Neuronal stem cell (in vitro differentiated cells): ENCODE measurements around the gene IDUA.
A peak's percentile ranks its signal among the peaks of the same experiment; 100 is the strongest.

Experiments used
- DNase-seq: peaks from one replicate; pipeline ENCODE4 v3.0.0-alpha.2; 2013; ENCODE audit warnings: low spot score
- H2AFZ ChIP-seq: one replicate; pipeline ENCODE4 v1.6.1; 2013; ENCODE audit warnings: mild to moderate bottlenecking, low read length, inconsistent platforms
- H2AK5ac ChIP-seq: 2 replicates; pipeline ENCODE4 v1.6.1; 2013; ENCODE audit warnings: low read depth, mild to moderate bottlenecking, inconsistent platforms, low read length, moderate library complexity, mixed read lengths
- H2BK120ac ChIP-seq: 2 replicates; pipeline ENCODE4 v1.6.1; 2013; ENCODE audit warnings: low read depth, mild to moderate bottlenecking, inconsistent platforms, low read length, moderate library complexity, mixed read lengths
- H2BK12ac ChIP-seq: one replicate; pipeline ENCODE4 v1.6.1; 2013; ENCODE audit warnings: low read length, inconsistent platforms
- H2BK15ac ChIP-seq: 2 replicates; pipeline ENCODE4 v1.6.1; 2013; ENCODE audit warnings: mild to moderate bottlenecking, low read length, inconsistent platforms, mixed read lengths
- H2BK5ac ChIP-seq: one replicate; pipeline ENCODE4 v1.6.1; 2013; ENCODE audit warnings: inconsistent platforms, mild to moderate bottlenecking, low read length, moderate library complexity
- H3K14ac ChIP-seq: one replicate; pipeline ENCODE4 v1.6.1; 2013; ENCODE audit warnings: low read length, inconsistent platforms
- H3K18ac ChIP-seq: 2 replicates; pipeline ENCODE4 v1.6.1; 2013; ENCODE audit warnings: low read length, inconsistent platforms
- H3K23ac ChIP-seq: 2 replicates; pipeline ENCODE4 v1.6.1; 2013; ENCODE audit warnings: low read depth, mild to moderate bottlenecking, mixed read lengths, low read length, inconsistent platforms; ENCODE audit not compliant: poor library complexity
- H3K27ac ChIP-seq: replicated peaks from 3 replicates; pipeline ENCODE4 v1.5.1; 2013; ENCODE audit warnings: low read length, inconsistent platforms
- H3K27me3 ChIP-seq, 3 experiments: 2 replicates each; pipeline ENCODE4 v1.6.1; 2013; ENCODE audit warnings: low read length in 3 of 3, mild to moderate bottlenecking in 2 of 3, inconsistent platforms in 1 of 3, low read depth in 1 of 3, mixed read lengths in 1 of 3, moderate library complexity in 1 of 3; ENCODE audit not compliant: control insufficient read depth in 3 of 3, insufficient read depth in 3 of 3
- H3K36me3 ChIP-seq, 2 donors: replicated peaks in 1 of 2; 2 replicates each; pipeline ENCODE4 v1.6.1; 2013; ENCODE audit warnings: low read length in 2 of 2; ENCODE audit not compliant: control insufficient read depth in 2 of 2, insufficient read depth in 2 of 2
- H3K4ac ChIP-seq: 2 replicates; pipeline ENCODE4 v1.6.1; 2013; ENCODE audit warnings: inconsistent platforms, mild to moderate bottlenecking, low read length, moderate library complexity
- H3K4me1 ChIP-seq, 2 donors: 1 replicate in 1 of 2; 2 replicates in 1 of 2; pipeline ENCODE4 v1.6.1; 2013; ENCODE audit warnings: low read length in 2 of 2, low read depth in 1 of 2; ENCODE audit not compliant: control insufficient read depth in 2 of 2, insufficient read depth in 1 of 2
- H3K4me2 ChIP-seq: one replicate; pipeline ENCODE4 v1.6.1; 2013; ENCODE audit warnings: mild to moderate bottlenecking, low read length, inconsistent platforms; ENCODE audit not compliant: insufficient read depth, poor library complexity, severe bottlenecking
- H3K4me3 ChIP-seq, 2 donors: 2 replicates each; pipeline ENCODE4 v1.5.1; 2013; ENCODE audit warnings: low read length in 2 of 2, mild to moderate bottlenecking in 2 of 2, inconsistent platforms in 1 of 2, moderate library complexity in 1 of 2
- H3K79me1 ChIP-seq: one replicate; pipeline ENCODE4 v1.6.1; 2013; ENCODE audit warnings: low read depth, mild to moderate bottlenecking, inconsistent platforms, low read length, moderate library complexity
- H3K9ac ChIP-seq: one replicate; pipeline ENCODE4 v1.6.1; 2013; ENCODE audit warnings: mild to moderate bottlenecking, low read depth, low read length, inconsistent platforms; ENCODE audit not compliant: poor library complexity
- H3K9me3 ChIP-seq, 2 donors: replicated peaks in 1 of 2; 2 replicates each; pipeline versions ENCODE3 to v1.6.1; 2013; ENCODE audit warnings: low read length in 2 of 2, mild to moderate bottlenecking in 2 of 2, inconsistent platforms in 1 of 2, low read depth in 1 of 2, mixed read lengths in 1 of 2, moderate library complexity in 1 of 2; ENCODE audit not compliant: control insufficient read depth in 2 of 2, insufficient read depth in 1 of 2
- H4K8ac ChIP-seq: one replicate; pipeline ENCODE4 v1.6.1; 2013; ENCODE audit warnings: low read depth, mild to moderate bottlenecking, inconsistent platforms, low read length, moderate library complexity
- H4K91ac ChIP-seq: one replicate; pipeline ENCODE4 v1.6.1; 2013; ENCODE audit warnings: low read length, low read depth, mild to moderate bottlenecking, inconsistent platforms; ENCODE audit not compliant: poor library complexity
- WGBS, 2 donors: extraction: QIAGEN DNeasy Blood & Tissue Kit; methylation state at CpG; one replicate each; pipeline ENCODE4 v1.1.7; 2013; ENCODE audit warnings: missing lambda C conversion rate in 2 of 2, mixed read lengths in 1 of 2; ENCODE audit not compliant: insufficient read length in 2 of 2, insufficient replicate concordance in 1 of 2; ENCODE audit errors: extremely low coverage in 2 of 2; 5-methylcytosine and 5-hydroxymethylcytosine counted together

The IDUA gene

DNA sequence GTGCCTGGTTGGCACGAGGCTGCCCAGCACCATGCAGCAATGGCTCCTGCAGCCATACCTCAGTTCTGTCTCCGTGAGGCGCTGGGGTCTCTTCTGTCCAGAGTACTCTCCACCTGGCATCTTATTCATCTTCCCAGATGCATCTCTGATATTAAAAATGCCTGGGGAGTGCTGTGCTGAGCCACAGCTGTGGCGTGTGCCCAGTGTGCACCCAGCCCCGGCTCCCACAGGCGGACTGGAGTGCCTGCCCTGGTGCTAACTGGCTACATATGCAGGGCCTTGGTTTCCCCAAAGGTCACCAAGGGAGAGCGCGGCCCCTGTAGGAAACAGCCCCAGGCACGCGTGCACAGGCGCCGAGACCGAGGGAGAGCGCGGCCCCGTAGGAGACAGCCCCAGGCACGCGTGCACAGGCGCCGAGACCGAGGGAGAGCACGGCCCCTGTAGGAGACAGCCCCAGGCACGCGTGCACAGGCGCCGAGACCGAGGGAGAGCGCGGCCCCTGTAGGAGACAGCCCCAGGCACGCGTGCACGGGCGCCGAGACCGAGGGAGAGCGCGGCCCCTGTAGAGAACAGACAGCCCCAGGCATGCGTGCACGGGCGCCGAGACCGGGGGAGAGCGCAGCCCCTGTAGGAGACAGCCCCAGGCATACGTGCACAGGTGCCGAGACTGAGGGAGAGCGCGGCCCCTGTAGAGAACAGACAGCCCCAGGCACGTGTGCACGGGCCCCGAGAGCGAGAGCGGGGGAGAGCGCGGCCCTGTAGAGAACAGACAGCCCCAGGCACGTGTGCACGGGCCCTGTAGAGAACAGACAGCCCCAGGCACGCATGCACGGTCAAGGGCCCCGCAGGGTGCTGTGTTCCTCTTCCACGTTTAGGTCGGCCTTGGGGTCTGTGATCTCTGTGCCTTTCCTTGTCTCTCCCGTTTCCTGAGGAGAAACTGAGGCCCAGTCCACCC lies 40.0 kb upstream of the IDUA start:
- Histone ChIP-seq H2BK15ac (no peak overlapping the region), H3K79me1 (peaks cover 2% of the 10 kb centered on the region), H3K4me1 (peaks cover 7 to 16% of the 10 kb centered on the region in 2 donors), H3K4me3 (no peak overlapping the region), H4K91ac (no peak overlapping the region), H3K4me2 (peak overlapping the region; percentile 11), H3K27ac (no peak overlapping the region), H4K8ac (no peak overlapping the region), H2BK120ac (peak overlapping the region; percentile 47), H3K9me3 (no peaks in the 10 kb centered on the region), H2BK5ac (no peak overlapping the region), H3K9ac (peak overlapping the region; percentile 44), H3K27me3 (peaks cover 0 to 26% (median 0%) of the 10 kb centered on the region in 3 experiments), H3K18ac (peak overlapping the region; percentile 64), H3K4ac (no peak overlapping the region), H3K14ac (peak overlapping the region; percentile 14), H2BK12ac (no peak overlapping the region), H3K36me3 (no peaks in the 10 kb centered on the region), H2AK5ac (peak overlapping the region; percentile 70), H3K23ac (peak overlapping the region; percentile 31), H2AFZ (no peak overlapping the region)
- WGBS, 2 donors = no CpG with 5 or more reads among the region's 62 CpGs
- no peak for DNase-seq

DNA sequence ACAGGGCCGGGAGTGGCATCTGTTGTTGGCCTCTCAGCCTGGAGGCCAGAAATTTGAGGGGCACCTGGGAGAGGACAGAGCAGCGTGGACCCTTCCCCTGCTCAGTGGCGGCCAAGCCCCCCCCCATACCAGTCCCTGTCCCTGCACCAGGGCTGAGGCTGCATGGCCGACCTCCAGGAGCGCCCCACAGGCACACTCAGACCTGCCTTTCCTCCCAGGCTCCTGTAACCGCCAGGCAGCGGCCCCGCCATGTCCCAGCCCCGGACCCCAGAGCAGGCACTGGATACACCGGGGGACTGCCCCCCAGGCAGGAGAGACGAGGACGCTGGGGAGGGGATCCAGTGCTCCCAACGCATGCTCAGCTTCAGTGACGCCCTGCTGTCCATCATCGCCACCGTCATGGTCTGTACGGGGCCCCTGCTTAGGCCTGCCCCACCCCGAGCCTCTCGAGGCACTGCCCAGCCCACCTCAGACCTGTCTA lies 39.3 kb upstream of the IDUA start:
- Histone ChIP-seq H3K4ac (no peak overlapping the region), H2AK5ac (peak overlapping the region; percentile 70), H3K23ac (peak overlapping the region; percentile 73), H4K8ac (no peak overlapping the region), H2BK120ac (no peak overlapping the region), H3K27me3 (peaks cover 0 to 26% (median 0%) of the 10 kb centered on the region in 3 experiments), H3K4me1 (peaks cover 7 to 16% of the 10 kb centered on the region in 2 donors), H3K9me3 (no peaks in the 10 kb centered on the region), H4K91ac (no peak overlapping the region), H3K4me3 (no peak overlapping the region), H3K27ac (no peak overlapping the region), H3K36me3 (no peaks in the 10 kb centered on the region), H2BK5ac (no peak overlapping the region), H3K79me1 (peaks cover 2% of the 10 kb centered on the region), H2BK12ac (no peak overlapping the region), H3K18ac (no peak overlapping the region), H2AFZ (no peak overlapping the region), H2BK15ac (no peak overlapping the region), H3K9ac (no peak overlapping the region), H3K4me2 (no peak overlapping the region), H3K14ac (no peak overlapping the region)
- WGBS, 2 donors = no CpG with 5 or more reads among the region's 19 CpGs
- DNase-seq = no peak

DNA sequence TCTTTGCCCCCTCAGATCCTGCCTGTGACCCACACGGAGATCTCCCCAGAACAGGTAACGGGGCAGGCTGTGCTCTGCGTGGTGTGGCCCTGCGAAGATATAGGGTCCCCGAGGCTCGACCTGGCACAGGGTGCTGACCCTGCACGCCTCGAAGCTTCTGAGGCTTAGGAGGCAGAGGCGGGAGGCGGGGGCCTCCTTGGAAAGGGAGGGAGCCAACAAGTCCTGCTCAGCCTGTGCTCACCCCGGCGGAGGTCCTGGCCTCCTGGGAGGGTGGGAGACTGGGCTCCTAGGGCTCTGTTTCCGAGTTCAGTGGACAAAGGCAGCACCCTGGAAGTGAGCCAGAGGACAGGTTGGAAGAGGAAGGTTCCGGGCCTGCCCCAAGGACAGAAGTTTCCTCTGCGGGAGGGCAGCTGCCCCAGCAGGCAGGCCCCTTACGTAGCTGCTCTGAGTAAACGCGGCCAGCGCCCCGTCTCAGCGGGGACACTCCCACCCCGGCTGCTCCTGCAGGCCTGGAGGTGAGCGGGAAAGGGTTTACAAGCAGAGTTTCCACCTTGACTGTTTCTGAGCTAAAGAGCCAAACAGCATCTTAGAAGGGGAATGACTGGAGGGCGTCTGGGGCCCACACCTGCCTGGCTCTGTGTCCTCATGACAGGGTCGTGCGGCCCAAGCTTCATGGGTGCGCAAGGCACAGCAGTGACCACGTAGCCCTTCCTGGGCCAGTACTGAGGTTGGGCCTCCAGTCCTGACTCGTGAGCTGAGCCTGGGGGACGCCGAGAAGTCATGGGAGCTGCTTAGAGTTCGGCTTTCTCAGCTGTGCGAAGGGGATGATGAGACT lies 38.5 kb upstream of the IDUA start:
- peaks cover 7 to 16% of the 10 kb centered on the region in 2 donors for H3K4me1 ChIP-seq
- H3K14ac ChIP-seq = no peak overlapping the region
- no peak overlapping the region for H3K27ac ChIP-seq
- no peaks in the 10 kb centered on the region for H3K9me3 ChIP-seq
- no peak overlapping the region for H2AFZ ChIP-seq
- H2BK15ac ChIP-seq = no peak overlapping the region
- no CpG with 5 or more reads among the region's 33 CpGs for WGBS, 2 donors
- peak overlapping the region; percentile 73 for H3K23ac ChIP-seq
- H3K4me3 ChIP-seq = no peak overlapping the region
- H3K36me3 ChIP-seq = no peaks in the 10 kb centered on the region
- H3K27me3 ChIP-seq = peaks cover 0 to 26% (median 0%) of the 10 kb centered on the region in 3 experiments
- no peak for DNase-seq
- H2AK5ac ChIP-seq = peak overlapping the region; percentile 70
- no peak overlapping the region for H3K4ac ChIP-seq
- H3K9ac ChIP-seq = no peak overlapping the region
- H3K4me2 ChIP-seq = no peak overlapping the region
- H3K18ac ChIP-seq = no peak overlapping the region
- peaks cover 4% of the 10 kb centered on the region for H3K79me1 ChIP-seq
- H4K91ac ChIP-seq = no peak overlapping the region
- H2BK12ac ChIP-seq = no peak overlapping the region
- no peak overlapping the region for H4K8ac ChIP-seq
- H2BK120ac ChIP-seq = no peak overlapping the region
- no peak overlapping the region for H2BK5ac ChIP-seq
